Cardiac muscle cell (in vitro differentiated cells and primary cell): ENCODE data around the gene SFXN1. TPM values are rescaled to one million over a fixed set of nuclear protein-coding genes. Genes with fewer than 3 reads are reported as not detected.
"Not testable (repeated sequence)": the region's sequence is repeated elsewhere in the genome, so short reads cannot be mapped to it uniquely, and the experiment has no call there.

Experiments
- DNase-seq, 2 donors: peaks; one replicate each; pipeline versions ENCODE4 v3.0.0 to v3.0.0-alpha.2; 2010 to 2017; ENCODE audit warnings: low read depth in 1 of 2, low spot score in 1 of 2
- H3K27ac ChIP-seq: fragments of 200-600 bp; sonication (generic); 2 replicates; pipeline ENCODE4 v1.5.1; 2016
- H3K27me3 ChIP-seq: fragments of 200-600 bp; sonication (generic); 2 replicates; pipeline ENCODE4 v1.6.0; 2016; ENCODE audit warnings: control low read depth
- H3K36me3 ChIP-seq: fragments of 200-600 bp; sonication (generic); 2 replicates; pipeline ENCODE4 v1.5.1; 2016; ENCODE audit warnings: control low read depth
- H3K4me1 ChIP-seq: fragments of 200-600 bp; sonication (generic); 2 replicates; pipeline ENCODE4 v1.8.1; 2017; ENCODE audit warnings: low read depth, mild to moderate bottlenecking, mixed run types
- H3K4me3 ChIP-seq: fragments of 200-600 bp; sonication (generic); 2 replicates; pipeline ENCODE4 v1.5.1; 2016; ENCODE audit warnings: mild to moderate bottlenecking
- H3K9me3 ChIP-seq: fragments of 200-600 bp; sonication (generic); 2 replicates; pipeline ENCODE4 v1.5.1; 2017; ENCODE audit warnings: low read depth, mild to moderate bottlenecking, control low read depth
- CTCF ChIP-seq: IDR thresholded peaks from 2 replicates; pipeline ENCODE4 v1.5.1; 2012; ENCODE audit warnings: low read depth, mild to moderate bottlenecking, low read length
- polyA plus RNA-seq: library from polyadenylated mRNA; unstranded; fragments of >200 nt; fragmentation: Nextera tagmentation; extraction: Ambion mirVana; gene quantifications from 2 replicates; pipeline ENCODE4 v1.2.1, GENCODE V29; 2016
- total RNA-seq: library from RNA; depleted of rRNA; stranded (reverse); fragments of >200 nt; gene quantifications from 2 replicates; pipeline ENCODE4 v1.2.3, GENCODE V29; 2016

The SFXN1 gene
- total and polyA plus RNA-seq, 2 experiments from 2014 or later = 81.5 to 103 TPM

- H3K36me3 ChIP-seq = peaks cover 16% of the 10 kb centered on the region
- no peaks in the 10 kb centered on the region for H3K27me3 ChIP-seq
- DNase-seq = no peak
- no peaks in the 10 kb centered on the region for H3K9me3 ChIP-seq
- no peak overlapping the region for H3K4me3 ChIP-seq
- no peak for TF ChIP-seq CTCF
- no peaks in the 10 kb centered on the region for H3K4me1 ChIP-seq
- H3K27ac ChIP-seq = peak overlapping the region; percentile 36
Observed at GRCh38 chr5:175531361-175531760, 53.0 kb downstream of the SFXN1 start.

DNA sequence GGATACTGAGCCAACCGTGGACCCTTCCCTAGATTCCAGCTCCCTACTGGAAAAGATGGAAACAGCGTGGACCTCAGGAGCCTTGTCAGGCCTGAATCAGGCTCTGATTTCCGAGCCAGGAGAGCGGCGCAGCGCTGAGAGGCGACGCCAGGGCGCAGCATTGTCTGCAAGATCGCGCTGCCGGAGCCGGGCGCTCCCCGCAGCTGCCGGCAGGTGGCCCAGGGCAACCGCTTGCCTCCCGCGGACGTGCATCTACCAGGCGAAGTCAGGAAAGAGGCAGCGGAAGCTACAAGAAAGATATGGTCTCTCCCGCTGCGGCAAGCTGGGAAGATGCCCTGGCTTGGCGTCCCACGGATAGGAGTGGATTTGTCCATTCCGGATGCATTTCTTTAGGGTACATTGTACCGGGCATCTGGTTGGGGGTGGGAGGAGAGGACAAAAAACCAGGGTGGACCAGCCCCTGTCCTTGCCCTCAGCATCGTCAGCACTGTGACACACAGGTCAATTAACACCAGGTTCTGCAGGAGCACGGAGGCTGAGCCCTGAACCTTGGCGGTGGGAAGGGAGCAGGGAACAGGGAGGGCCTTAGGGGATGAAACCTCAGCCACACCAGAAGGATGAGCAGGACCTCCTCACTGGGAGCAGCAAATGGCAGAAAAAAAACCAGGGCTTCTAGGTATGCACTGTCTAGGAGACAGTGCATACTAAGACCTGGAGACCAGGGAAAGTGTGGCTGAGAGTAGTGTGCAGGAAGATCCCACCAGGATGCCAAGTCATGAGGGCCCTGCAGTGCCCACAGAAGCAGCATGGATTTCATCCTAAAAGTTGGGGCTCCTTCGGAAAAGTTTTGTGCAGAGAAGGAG lies 55.9 kb downstream of the SFXN1 start:
- TF ChIP-seq CTCF = peak; percentile 100
- Histone ChIP-seq H3K4me3 (no peak overlapping the region), H3K4me1 (no peaks in the 10 kb centered on the region), H3K27ac (no peak overlapping the region), H3K9me3 (no peaks in the 10 kb centered on the region), H3K36me3 (peaks cover 5% of the 10 kb centered on the region), H3K27me3 (no peaks in the 10 kb centered on the region)
- peak; percentile 91 to 94 for DNase-seq

- H3K4me3 ChIP-seq, H3K27me3 ChIP-seq, DNase-seq, H3K9me3 ChIP-seq, H3K27ac ChIP-seq, H3K4me1 ChIP-seq, H3K36me3 ChIP-seq: not testable (repeated sequence)
Observed at GRCh38 chr5:175535331-175535730, 57.0 kb downstream of the SFXN1 start.

- H3K9me3 ChIP-seq = no peaks in the 10 kb centered on the region
- no peak overlapping the region for H3K27ac ChIP-seq
- H3K36me3 ChIP-seq = no peaks in the 10 kb centered on the region
- H3K4me3 ChIP-seq = no peak overlapping the region
- DNase-seq = no peak
- no peaks in the 10 kb centered on the region for H3K27me3 ChIP-seq
- no peak for TF ChIP-seq CTCF
- no peaks in the 10 kb centered on the region for H3K4me1 ChIP-seq
Observed at GRCh38 chr5:175535796-175536195, 57.4 kb downstream of the SFXN1 start.

DNA sequence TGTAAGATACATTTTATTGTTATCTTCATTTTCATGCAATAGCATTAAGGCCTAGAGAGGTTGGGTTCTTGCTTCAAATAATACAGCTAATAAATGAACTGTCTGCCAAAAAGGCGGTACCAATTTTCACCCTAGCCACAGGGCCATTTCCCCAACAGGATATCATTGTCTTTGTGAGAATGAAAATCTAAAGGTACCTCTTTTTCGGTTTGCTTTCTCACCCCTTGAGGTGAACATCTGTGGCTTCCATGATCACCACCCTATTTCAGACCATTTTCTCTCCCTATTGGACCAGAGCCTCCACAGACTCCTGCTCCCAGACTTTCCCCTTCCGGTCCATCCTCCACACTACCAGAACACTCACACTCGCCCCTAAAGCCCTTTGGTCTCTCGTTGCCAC lies 60.2 kb downstream of the SFXN1 start:
- no peak for TF ChIP-seq CTCF
- Histone ChIP-seq H3K36me3 (no peaks in the 10 kb centered on the region), H3K4me1 (no peaks in the 10 kb centered on the region), H3K27ac (no peak overlapping the region), H3K4me3 (no peak overlapping the region), H3K9me3 (no peaks in the 10 kb centered on the region), H3K27me3 (no peaks in the 10 kb centered on the region)
- DNase-seq = no peak

GRCh38 chr5:175539936-175540335 lies 61.6 kb downstream of the SFXN1 start:
- no peak for TF ChIP-seq CTCF
- H3K4me3 ChIP-seq = no peak overlapping the region
- no peak for DNase-seq
- no peaks in the 10 kb centered on the region for H3K27me3 ChIP-seq
- H3K9me3 ChIP-seq = no peaks in the 10 kb centered on the region
- peaks cover 3% of the 10 kb centered on the region for H3K4me1 ChIP-seq
- H3K36me3 ChIP-seq = no peaks in the 10 kb centered on the region
- H3K27ac ChIP-seq = no peak overlapping the region
